Endometrium (tissue), 2 donors: Measurements from ENCODE around the gene ZC3H11A.
"Not testable (repeated sequence)": the region's sequence is repeated elsewhere in the genome, so short reads cannot be mapped to it uniquely, and the experiment has no call there.

Experiments used
- FAIRE-seq: peaks from 2 replicates; lab custom pipeline; 2012; peaks lifted over from hg19 to GRCh38; lab: Jason Lieb, UNC
- donor health status: control.
- donor health status: control.

ZC3H11A gene

GRCh38 chr1:203781962-203782361, 13.5 kb upstream of the ZC3H11A start:
- FAIRE-seq, result no peak

GRCh38 chr1:203789966-203790365, 5.5 kb upstream of the ZC3H11A start:
- FAIRE-seq, result no peak

- no peak for FAIRE-seq
Observed at GRCh38 chr1:203791498-203791897, 3.9 kb upstream of the ZC3H11A start.

- no peak for FAIRE-seq
Observed at GRCh38 chr1:203792486-203792885, 2.9 kb upstream of the ZC3H11A start.

- not testable (repeated sequence) for FAIRE-seq
Observed at GRCh38 chr1:203793561-203793960, 1.9 kb upstream of the ZC3H11A start.

- no peak for FAIRE-seq
Observed at GRCh38 chr1:203794764-203795440, 521 bp upstream of the ZC3H11A start.

- FAIRE-seq, result no peak
Observed at GRCh38 chr1:203796236-203796605, 798 bp downstream of the ZC3H11A start.

GRCh38 chr1:203797216-203797615, 1.8 kb downstream of the ZC3H11A start:
- FAIRE-seq, result no peak

- no peak for FAIRE-seq
Observed at GRCh38 chr1:203797948-203798655, 2.7 kb downstream of the ZC3H11A start.

GRCh38 chr1:203799157-203799556, 3.7 kb downstream of the ZC3H11A start:
- FAIRE-seq, result no peak

GRCh38 chr1:203799971-203800370, 4.5 kb downstream of the ZC3H11A start:
- no peak for FAIRE-seq

GRCh38 chr1:203805689-203806088, 10.3 kb downstream of the ZC3H11A start:
- no peak for FAIRE-seq

- FAIRE-seq, result no peak
Observed at GRCh38 chr1:203807196-203807595, 11.8 kb downstream of the ZC3H11A start.

GRCh38 chr1:203813581-203814341, 18.3 kb downstream of the ZC3H11A start:
- FAIRE-seq, result no peak

GRCh38 chr1:203818399-203818798, 23.0 kb downstream of the ZC3H11A start:
- no peak for FAIRE-seq

- no peak for FAIRE-seq
Observed at GRCh38 chr1:203823306-203823705, 27.9 kb downstream of the ZC3H11A start.

GRCh38 chr1:203826175-203826574, 30.8 kb downstream of the ZC3H11A start:
- FAIRE-seq, result no peak

GRCh38 chr1:203828002-203828401, 32.6 kb downstream of the ZC3H11A start:
- no peak for FAIRE-seq

GRCh38 chr1:203828503-203828902, 33.1 kb downstream of the ZC3H11A start:
- no peak for FAIRE-seq

GRCh38 chr1:203829247-203829646, 33.8 kb downstream of the ZC3H11A start:
- not testable (repeated sequence) for FAIRE-seq

GRCh38 chr1:203835476-203835875, 40.1 kb downstream of the ZC3H11A start:
- FAIRE-seq, result no peak

GRCh38 chr1:203839081-203839480, 43.7 kb downstream of the ZC3H11A start:
- no peak for FAIRE-seq

- no peak for FAIRE-seq
Observed at GRCh38 chr1:203840208-203840808, 44.9 kb downstream of the ZC3H11A start.
